Naive thymus-derived CD4-positive, alpha-beta T cell (primary cell): ENCODE results near the gene EXOSC3. TPM values are rescaled to one million over a fixed set of nuclear protein-coding genes. Genes with fewer than 3 reads are reported as not detected.

ENCODE experiments used
- ATAC-seq: fragments of 150-1000 bp; cut with Tn5 transposase; 2 replicates; pipeline ENCODE4 v1.10.0; 2021; ENCODE audit warnings: mild to moderate bottlenecking, moderate library complexity
- CTCF ChIA-PET: fragments of 350-600 bp; sonication (Branson Sonifier 250); formaldehyde crosslinking; loops from one replicate; lab custom pipeline; 2021; ENCODE audit warnings: antibody characterized with exemption; lab: Charles Lee
- POLR2A ChIA-PET: fragments of 350-600 bp; sonication (Branson Sonifier 250); formaldehyde crosslinking; loops from one replicate; lab custom pipeline; 2021; ENCODE audit warnings: antibody characterized with exemption, inconsistent platforms; lab: Charles Lee
- DNase-seq, 9 donors: peaks; one replicate each; pipeline versions ENCODE4 v3.0.0 to v3.0.0-alpha.2; 2020 to 2022; ENCODE audit warnings: mixed read lengths in 1 of 9
- H3K27ac ChIP-seq: one replicate; pipeline ENCODE4 v1.7.0; 2013; ENCODE audit warnings: mild to moderate bottlenecking, low read depth, low read length, moderate library complexity
- H3K27me3 ChIP-seq, 2 donors: one replicate each; pipeline ENCODE4 v1.7.0; 2013; ENCODE audit warnings: low read length in 2 of 2, mild to moderate bottlenecking in 2 of 2, moderate library complexity in 2 of 2; ENCODE audit not compliant: control insufficient read depth in 2 of 2, insufficient read depth in 2 of 2
- H3K36me3 ChIP-seq, 3 experiments: 1 replicate in 2 of 3; 2 replicates in 1 of 3; pipeline ENCODE4 v1.7.0; 2013; ENCODE audit warnings: low read length in 3 of 3, mild to moderate bottlenecking in 3 of 3, moderate library complexity in 1 of 3; ENCODE audit not compliant: insufficient read depth in 3 of 3, control insufficient read depth in 2 of 3
- H3K4me1 ChIP-seq, 2 donors: one replicate each; pipeline ENCODE4 v1.7.0; 2013; ENCODE audit warnings: low read length in 2 of 2, mild to moderate bottlenecking in 2 of 2, moderate library complexity in 1 of 2; ENCODE audit not compliant: control insufficient read depth in 2 of 2, insufficient read depth in 2 of 2
- H3K4me3 ChIP-seq: 2 replicates; pipeline ENCODE4 v1.7.0; 2013; ENCODE audit warnings: mild to moderate bottlenecking, low read length
- H3K9me3 ChIP-seq, 3 experiments: 1 replicate in 2 of 3; 2 replicates in 1 of 3; pipeline ENCODE4 v1.7.0; 2013; ENCODE audit warnings: low read length in 3 of 3; ENCODE audit not compliant: control insufficient read depth in 2 of 3
- H3K27ac Mint-ChIP-seq, 9 donors: one replicate each; pipeline ENCODE4 v1.8.0; 2020 to 2022; ENCODE audit warnings: mixed read lengths in 9 of 9, mild to moderate bottlenecking in 8 of 9, moderate library complexity in 5 of 9, inconsistent platforms in 2 of 9
- H3K27me3 Mint-ChIP-seq, 5 donors: one replicate each; pipeline ENCODE4 v1.8.0; 2021 to 2022; ENCODE audit warnings: mixed read lengths in 5 of 5, mild to moderate bottlenecking in 1 of 5
- H3K36me3 Mint-ChIP-seq, 5 donors: one replicate each; pipeline ENCODE4 v1.8.0; 2020 to 2022; ENCODE audit warnings: mixed read lengths in 5 of 5, mild to moderate bottlenecking in 3 of 5, inconsistent platforms in 1 of 5
- H3K4me1 Mint-ChIP-seq, 7 donors: one replicate each; pipeline ENCODE4 v1.8.0; 2020 to 2022; ENCODE audit warnings: mixed read lengths in 7 of 7, mild to moderate bottlenecking in 3 of 7, inconsistent platforms in 1 of 7
- H3K4me3 Mint-ChIP-seq, 10 donors: one replicate each; pipeline ENCODE4 v1.8.0; 2020 to 2022; ENCODE audit warnings: mild to moderate bottlenecking in 10 of 10, mixed read lengths in 10 of 10, moderate library complexity in 6 of 10, inconsistent platforms in 2 of 10
- H3K9me3 Mint-ChIP-seq, 11 donors: one replicate each; pipeline ENCODE4 v1.8.0; 2020 to 2022; ENCODE audit warnings: mixed read lengths in 11 of 11, mild to moderate bottlenecking in 4 of 11, inconsistent platforms in 1 of 11, moderate library complexity in 1 of 11
- intact Hi-C, 2 donors: fragments of 100-400 bp; cut with micrococcal nuclease; formaldehyde crosslinking; loops; one replicate each; pipeline ENCODE4 v1.15.1; 2023
- polyA plus RNA-seq, 2 donors: library from polyadenylated mRNA; unstranded; fragments of 300-500 nt; fragmentation: Illumina TruSeq; gene quantifications; one replicate each; pipeline ENCODE4 v1.2.3, GENCODE V29; 2021
- total RNA-seq, 6 experiments: library from RNA in 5 of 6; stranded (reverse) in 5 of 6; gene quantifications; 1 replicate in 5 of 6; 2 replicates in 1 of 6; pipeline ENCODE4 v1.2.3 and lab custom pipeline; 2021 to 2026

EXOSC3 gene
- total and polyA plus RNA-seq, 7 experiments from 2014 or later: 17.2 to 66.1 (median 39.7) TPM

DNA sequence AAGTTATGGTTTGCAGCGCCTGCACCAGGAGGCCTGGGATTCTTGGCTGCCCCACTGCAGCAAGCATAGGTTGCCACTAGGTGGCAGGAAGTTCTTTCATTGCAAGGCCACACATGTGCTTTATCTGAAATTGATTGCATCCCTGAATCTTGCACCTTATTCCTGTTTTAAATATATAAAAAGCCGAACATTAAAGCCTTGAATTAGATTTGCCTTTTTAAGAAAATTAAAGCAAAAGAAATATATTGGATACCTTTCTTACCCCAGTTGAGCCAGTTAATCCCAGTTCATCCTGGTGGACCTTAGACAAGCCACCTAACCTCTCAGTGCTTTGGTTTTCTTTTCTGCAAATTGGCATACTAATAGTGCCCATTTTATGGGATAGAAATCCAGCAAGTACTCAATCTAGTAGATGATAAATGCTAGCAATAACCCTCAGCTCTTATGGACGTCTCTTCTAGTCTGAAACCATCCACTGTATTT is 37.6 kb downstream of the EXOSC3 start:
- Mint-ChIP-seq H3K36me3 (no peaks in the 10 kb centered on the region), H3K4me1 (peaks cover 0 to 5% (median 4%) of the 10 kb centered on the region in 7 donors), H3K27me3 (no peaks in the 10 kb centered on the region), H3K4me3 (no peak overlapping the region), H3K27ac (peak overlapping the region in 2 of 9 donors; percentile 59 to 62), H3K9me3 (no peaks in the 10 kb centered on the region)
- DNase-seq (peak in 8 of 9 donors; percentile 12 to 54 (median 39)), ATAC-seq (peak; percentile 88)
- Histone ChIP-seq H3K27ac (no peak overlapping the region), H3K36me3 (no peaks in the 10 kb centered on the region), H3K4me1 (no peaks in the 10 kb centered on the region), H3K27me3 (no peaks in the 10 kb centered on the region), H3K9me3 (no peaks in the 10 kb centered on the region), H3K4me3 (no peak overlapping the region)
- intact Hi-C loops: loop anchor here (2.0 to 10.0 kb wide), 2 partner anchors 165 to 317 kb away; partner anchors contain the start of gene SHB (in 1 of the 2)
- ChIA-PET POLR2A (no interaction called here), CTCF (interaction anchor here (1.3 kb wide), 1 partner anchor 65 kb away, joined by 5 read pairs; no protein-coding TSS in a partner anchor)

DNA sequence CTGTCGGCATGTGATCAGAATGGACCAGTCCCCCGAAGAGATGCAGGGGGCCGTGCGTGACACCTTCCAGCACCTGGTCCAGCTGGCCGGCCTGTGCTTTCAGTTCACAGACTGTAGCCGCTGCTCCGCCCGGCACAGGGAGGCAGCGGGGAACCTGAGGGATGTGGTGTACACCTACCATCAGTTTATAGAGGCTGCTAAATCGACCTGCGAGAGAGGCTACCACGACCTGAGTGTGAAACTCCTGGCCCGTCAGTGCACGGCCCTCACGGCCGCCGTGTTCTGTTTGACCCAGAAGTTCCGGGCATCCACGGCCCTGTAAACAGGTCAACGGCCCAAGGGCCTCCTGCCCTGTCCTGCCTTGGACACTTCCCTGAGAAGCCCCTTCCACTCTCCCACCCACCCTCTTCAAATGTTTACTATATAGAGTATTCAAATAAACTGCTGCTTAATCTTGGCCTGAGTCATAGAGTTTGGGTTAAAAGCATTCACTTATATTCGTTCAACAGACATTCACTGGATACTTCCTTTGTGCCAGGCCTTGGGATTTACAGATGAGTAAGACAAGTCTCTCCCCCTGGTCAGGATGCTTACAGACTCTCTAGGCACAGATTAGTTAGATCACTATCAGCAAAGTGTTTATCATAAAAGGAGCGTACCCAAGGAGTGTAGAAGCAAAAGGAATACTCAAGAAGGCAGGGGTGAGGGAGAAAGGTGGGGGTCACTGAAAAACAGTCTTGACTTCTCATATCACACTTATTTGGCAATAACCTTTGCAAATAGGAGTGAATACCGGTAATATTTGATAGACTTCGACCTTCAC is 38.2 kb downstream of the EXOSC3 start:
- Mint-ChIP-seq H3K27me3 (no peaks in the 10 kb centered on the region), H3K27ac (peak overlapping the region in 2 of 9 donors; percentile 59 to 62), H3K4me3 (no peak overlapping the region), H3K36me3 (no peaks in the 10 kb centered on the region), H3K9me3 (no peaks in the 10 kb centered on the region), H3K4me1 (peaks cover 0 to 5% (median 4%) of the 10 kb centered on the region in 7 donors)
- ATAC-seq (no peak), DNase-seq (no peak)
- no peak overlapping the region for H3K27ac ChIP-seq
- intact Hi-C loops: loop anchor here (2.0 to 10.0 kb wide), 2 partner anchors 166 to 318 kb away; partner anchors contain the start of gene SHB (in 1 of the 2)
- H3K4me1 ChIP-seq: no peaks in the 10 kb centered on the region
- H3K36me3 ChIP-seq: no peaks in the 10 kb centered on the region
- H3K9me3 ChIP-seq: no peaks in the 10 kb centered on the region
- ChIA-PET CTCF (no interaction called here), POLR2A (no interaction called here)
- H3K27me3 ChIP-seq: no peaks in the 10 kb centered on the region
- no peak overlapping the region for H3K4me3 ChIP-seq

DNA sequence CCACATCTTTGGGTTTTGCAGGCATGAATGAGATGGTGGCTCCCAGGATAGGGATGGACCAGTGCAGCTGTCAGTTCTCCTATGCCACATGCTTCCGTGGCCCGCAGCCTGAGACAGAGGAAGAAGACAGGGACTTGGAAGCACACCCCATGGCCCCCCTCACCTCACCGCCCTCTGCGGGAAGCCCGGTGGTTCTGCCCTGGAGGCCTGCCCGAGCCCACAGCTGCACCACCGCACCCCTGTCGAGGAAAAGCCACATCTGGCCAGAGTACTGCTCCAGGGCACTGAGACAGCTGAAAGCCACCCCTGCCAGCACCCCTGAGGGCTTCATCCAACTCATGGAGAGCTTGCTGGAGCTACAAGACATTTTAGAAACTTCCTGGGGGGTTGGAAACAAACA is 38.9 kb downstream of the EXOSC3 start:
- intact Hi-C loops: loop anchor here (2.0 to 10.0 kb wide), 2 partner anchors 167 to 319 kb away; partner anchors contain the start of gene SHB (in 1 of the 2)
- ATAC-seq: no peak
- DNase-seq: no peak
- no peak overlapping the region for H3K4me3 Mint-ChIP-seq
- CTCF ChIA-PET: interaction anchor here (0.7 kb wide), 1 partner anchor 96 kb away, joined by 3 read pairs; no protein-coding TSS in a partner anchor
- no peaks in the 10 kb centered on the region for H3K36me3 Mint-ChIP-seq
- no peaks in the 10 kb centered on the region for H3K4me1 ChIP-seq
- no peaks in the 10 kb centered on the region for H3K36me3 ChIP-seq
- H3K9me3 Mint-ChIP-seq: no peaks in the 10 kb centered on the region
- no peak overlapping the region for H3K27ac ChIP-seq
- POLR2A ChIA-PET: no interaction called here
- no peak overlapping the region for H3K27ac Mint-ChIP-seq
- no peaks in the 10 kb centered on the region for H3K9me3 ChIP-seq
- H3K4me1 Mint-ChIP-seq: peaks cover 0 to 4% (median 2%) of the 10 kb centered on the region in 7 donors
- no peak overlapping the region for H3K4me3 ChIP-seq
- no peaks in the 10 kb centered on the region for H3K27me3 Mint-ChIP-seq
- no peaks in the 10 kb centered on the region for H3K27me3 ChIP-seq

DNA sequence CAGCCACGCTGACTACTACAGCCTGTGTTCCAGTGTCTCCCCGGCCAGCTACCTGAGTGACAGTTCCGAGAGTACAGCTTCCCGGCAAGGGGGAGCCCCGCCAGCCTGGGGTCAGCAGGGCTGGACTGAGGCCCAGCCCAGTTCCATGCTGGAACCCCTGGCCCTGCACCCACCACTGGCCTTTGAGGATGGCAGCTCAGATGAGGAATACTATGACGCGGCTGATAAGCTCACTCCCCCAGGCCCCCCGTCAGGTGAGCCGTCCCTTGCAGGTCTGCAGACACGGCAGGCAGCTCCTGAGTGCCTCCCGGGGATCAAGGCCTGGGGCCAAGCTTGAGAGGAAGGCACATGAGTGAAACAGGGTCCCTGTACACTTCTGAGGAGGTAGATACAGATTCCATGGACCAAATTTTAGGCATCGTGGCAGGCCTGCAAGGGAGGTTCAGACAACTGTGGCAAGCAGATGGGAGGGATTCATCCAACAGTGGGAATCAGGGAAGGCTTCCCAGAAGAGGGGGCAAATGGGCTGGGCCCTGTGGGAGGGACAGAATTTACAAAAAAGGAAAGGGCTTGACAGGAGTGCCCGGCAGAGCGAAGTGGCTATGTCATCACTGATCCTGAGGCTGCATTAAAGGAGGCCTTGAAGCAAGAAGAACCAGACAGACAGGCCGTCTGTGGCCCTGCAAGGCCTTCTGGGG is 44.1 kb downstream of the EXOSC3 start:
- intact Hi-C loops: loop anchor here in 1 of 2 donors (10.0 kb wide), 1 partner anchor 324 kb away; the partner anchor contains the start of gene SHB
- no peaks in the 10 kb centered on the region for H3K27me3 ChIP-seq
- no peak overlapping the region for H3K27ac ChIP-seq
- Mint-ChIP-seq H3K4me3 (no peak overlapping the region), H3K36me3 (no peaks in the 10 kb centered on the region), H3K27me3 (peaks cover 0 to 6% (median 0%) of the 10 kb centered on the region in 5 donors), H3K9me3 (no peaks in the 10 kb centered on the region), H3K27ac (no peak overlapping the region), H3K4me1 (peaks cover 0 to 3% (median 0%) of the 10 kb centered on the region in 7 donors)
- POLR2A ChIA-PET: no interaction called here
- no peaks in the 10 kb centered on the region for H3K36me3 ChIP-seq
- H3K4me1 ChIP-seq: no peaks in the 10 kb centered on the region
- CTCF ChIA-PET: no interaction called here
- DNase-seq (no peak), ATAC-seq (no peak)
- H3K9me3 ChIP-seq: no peaks in the 10 kb centered on the region
- H3K4me3 ChIP-seq: no peak overlapping the region

DNA sequence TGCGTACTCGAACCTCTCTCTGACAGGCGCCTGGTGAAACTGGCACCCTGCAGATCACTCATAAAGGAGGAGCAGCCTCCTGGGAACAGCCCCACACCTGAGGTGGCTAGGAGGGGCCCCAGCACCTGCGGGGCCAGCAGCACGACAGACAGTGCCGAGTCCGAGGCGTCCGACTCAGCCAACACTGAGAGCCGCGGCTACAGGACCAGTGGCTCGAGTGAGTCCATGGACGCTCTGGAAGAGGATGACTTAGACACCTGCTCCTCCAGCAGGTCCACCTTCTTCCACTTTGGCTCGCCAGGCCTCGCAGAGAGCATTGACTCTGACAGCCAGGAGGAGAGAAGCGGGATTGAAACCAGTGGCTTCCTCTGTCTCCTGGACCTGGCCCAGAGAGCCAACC is 44.7 kb downstream of the EXOSC3 start:
- H3K9me3 Mint-ChIP-seq: no peaks in the 10 kb centered on the region
- ChIA-PET CTCF (no interaction called here), POLR2A (no interaction called here)
- DNase-seq (no peak), ATAC-seq (no peak)
- Histone ChIP-seq H3K36me3 (no peaks in the 10 kb centered on the region), H3K4me3 (no peak overlapping the region), H3K4me1 (no peaks in the 10 kb centered on the region), H3K27ac (no peak overlapping the region), H3K27me3 (no peaks in the 10 kb centered on the region), H3K9me3 (no peaks in the 10 kb centered on the region)
- H3K4me3 Mint-ChIP-seq: no peak overlapping the region
- peaks cover 0 to 6% (median 0%) of the 10 kb centered on the region in 5 donors for H3K27me3 Mint-ChIP-seq
- no peak overlapping the region for H3K27ac Mint-ChIP-seq
- no peaks in the 10 kb centered on the region for H3K36me3 Mint-ChIP-seq
- intact Hi-C loops: loop anchor here in 1 of 2 donors (10.0 kb wide), 1 partner anchor 325 kb away; the partner anchor contains the start of gene SHB
- H3K4me1 Mint-ChIP-seq: peaks cover 0 to 3% (median 0%) of the 10 kb centered on the region in 7 donors

DNA sequence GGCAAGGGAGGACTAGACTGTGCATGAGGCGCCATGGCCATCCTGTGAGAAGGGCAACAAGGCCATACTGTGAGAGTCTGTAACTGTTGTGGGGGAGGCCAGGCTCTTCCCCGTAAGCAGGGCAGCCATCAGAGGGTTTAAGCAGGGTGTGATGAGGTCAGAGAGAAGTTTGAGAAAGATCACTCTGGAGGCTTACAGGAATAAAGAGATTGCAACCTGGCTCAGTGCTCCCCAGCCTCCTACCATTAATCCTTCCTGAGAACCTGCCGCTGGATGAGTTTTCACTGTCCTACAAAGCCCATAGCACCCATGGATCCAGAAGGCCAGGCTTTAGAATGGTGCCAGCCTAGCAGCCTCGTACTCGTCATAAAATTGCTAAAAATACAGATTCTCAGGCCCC is 45.6 kb downstream of the EXOSC3 start:
- no peaks in the 10 kb centered on the region for H3K36me3 Mint-ChIP-seq
- ChIA-PET POLR2A (no interaction called here), CTCF (no interaction called here)
- intact Hi-C loops: no loop called here
- peaks cover 0 to 6% (median 3%) of the 10 kb centered on the region in 5 donors for H3K27me3 Mint-ChIP-seq
- no peaks in the 10 kb centered on the region for H3K36me3 ChIP-seq
- H3K4me1 Mint-ChIP-seq: peaks cover 0 to 3% (median 0%) of the 10 kb centered on the region in 7 donors
- H3K27ac Mint-ChIP-seq: no peak overlapping the region
- no peak overlapping the region for H3K27ac ChIP-seq
- no peak overlapping the region for H3K4me3 Mint-ChIP-seq
- H3K9me3 Mint-ChIP-seq: no peaks in the 10 kb centered on the region
- no peaks in the 10 kb centered on the region for H3K9me3 ChIP-seq
- no peak for DNase-seq
- no peaks in the 10 kb centered on the region for H3K4me1 ChIP-seq
- H3K27me3 ChIP-seq: no peaks in the 10 kb centered on the region
- H3K4me3 ChIP-seq: no peak overlapping the region
- ATAC-seq: no peak
